ENCODE results near the gene HERC2. TPM values are rescaled to one million over a fixed set of nuclear protein-coding genes. Genes with fewer than 3 reads are reported as not detected.
"Not testable (repeated sequence)": the region's sequence is repeated elsewhere in the genome, so short reads cannot be mapped to it uniquely, and the experiment has no call there.

HERC2 gene
- total RNA-seq, 6 experiments from 2014 or later, result 21.8 to 30.2 (median 27.0) TPM

- H3K27me3 ChIP-seq; H3K27ac ChIP-seq; DNase-seq; H3K4me3 ChIP-seq; intact Hi-C loops (cut with DNase I); ATAC-seq; H3K9me3 ChIP-seq; H3K4me1 ChIP-seq; H3K36me3 ChIP-seq: not testable (repeated sequence)
- WGBS (ENCODE audit: insufficient coverage, low coverage, low lambda C conversion rate, missing lambda C conversion rate), result 84% methylated on average over 2 of the region's 2 CpGs
Observed at GRCh38 chr15:28305700-28306099, 16.3 kb downstream of the HERC2 start.

GRCh38 chr15:28297434-28297833 is 24.5 kb downstream of the HERC2 start:
- H3K36me3 ChIP-seq; H3K4me3 ChIP-seq; H3K9me3 ChIP-seq; intact Hi-C loops (cut with DNase I); ATAC-seq; H3K27ac ChIP-seq; H3K27me3 ChIP-seq; H3K4me1 ChIP-seq; DNase-seq: not testable (repeated sequence)
- WGBS (ENCODE audit: insufficient coverage, low coverage, low lambda C conversion rate, missing lambda C conversion rate), result 88% methylated on average over 3 of the region's 3 CpGs

- H3K4me3 ChIP-seq; H3K4me1 ChIP-seq; H3K36me3 ChIP-seq; DNase-seq; H3K9me3 ChIP-seq; intact Hi-C loops (cut with DNase I); ATAC-seq; H3K27ac ChIP-seq; H3K27me3 ChIP-seq: not testable (repeated sequence)
- 93% methylated on average over 3 of the region's 4 CpGs for WGBS (ENCODE audit: insufficient coverage, low coverage, low lambda C conversion rate, missing lambda C conversion rate)
Observed at GRCh38 chr15:28296814-28297213, 25.2 kb downstream of the HERC2 start.

GRCh38 chr15:28295009-28295563 is 26.9 kb downstream of the HERC2 start:
- not testable (repeated sequence) for H3K27ac ChIP-seq, H3K27me3 ChIP-seq
- 100% methylated on average over 1 of the region's 3 CpGs for WGBS (ENCODE audit: insufficient coverage, low coverage, low lambda C conversion rate, missing lambda C conversion rate)

GRCh38 chr15:28294560-28294959 is 27.4 kb downstream of the HERC2 start:
- H3K4me1 ChIP-seq; DNase-seq; H3K9me3 ChIP-seq; ATAC-seq; H3K36me3 ChIP-seq; intact Hi-C loops (cut with DNase I); H3K27me3 ChIP-seq; H3K27ac ChIP-seq; H3K4me3 ChIP-seq: not testable (repeated sequence)
- WGBS (ENCODE audit: insufficient coverage, low coverage, low lambda C conversion rate, missing lambda C conversion rate), result 69% methylated on average over 4 of the region's 10 CpGs

More at GRCh38 chr15:28295009-28295563, 26.9 kb downstream of the HERC2 start:
- ATAC-seq; H3K9me3 ChIP-seq; intact Hi-C loops (cut with DNase I); H3K36me3 ChIP-seq; H3K4me1 ChIP-seq; DNase-seq; H3K4me3 ChIP-seq: not testable (repeated sequence)

GRCh38 chr15:28289694-28290463 is 32.1 kb downstream of the HERC2 start:
- intact Hi-C loops (cut with DNase I), result no loop called here
- 92% methylated on average over 4 of the region's 10 CpGs for WGBS (ENCODE audit: insufficient coverage, low coverage, low lambda C conversion rate, missing lambda C conversion rate)
- no peak for DNase-seq
- Histone ChIP-seq H3K27ac (no peak overlapping the region), H3K4me1 (no peaks in the 10 kb centered on the region), H3K27me3 (no peaks in the 10 kb centered on the region), H3K9me3 (no peaks in the 10 kb centered on the region), H3K4me3 (no peak overlapping the region), H3K36me3 (no peaks in the 10 kb centered on the region)
- TF ChIP-seq CTCF (IDR thresholded peaks at IDR 0.05), result no peak
- no peak for TF ChIP-seq POLR2A (IDR thresholded peaks at IDR 0.05)
- ATAC-seq, result no peak

- WGBS (ENCODE audit: insufficient coverage, low coverage, low lambda C conversion rate, missing lambda C conversion rate), result 73% methylated on average over 6 of the region's 7 CpGs
- H3K27ac ChIP-seq; ATAC-seq; H3K4me1 ChIP-seq; H3K4me3 ChIP-seq; intact Hi-C loops (cut with DNase I); H3K36me3 ChIP-seq; H3K9me3 ChIP-seq; DNase-seq; H3K27me3 ChIP-seq: not testable (repeated sequence)
Observed at GRCh38 chr15:28288830-28289693, 32.9 kb downstream of the HERC2 start.

GRCh38 chr15:28286659-28287058 is 35.3 kb downstream of the HERC2 start:
- H3K27me3 ChIP-seq; H3K36me3 ChIP-seq; H3K27ac ChIP-seq; ATAC-seq; H3K9me3 ChIP-seq; H3K4me3 ChIP-seq; DNase-seq; H3K4me1 ChIP-seq; intact Hi-C loops (cut with DNase I): not testable (repeated sequence)
- WGBS (ENCODE audit: insufficient coverage, low coverage, low lambda C conversion rate, missing lambda C conversion rate), result 90% methylated on average over 7 of the region's 8 CpGs
